CD4-positive, alpha-beta memory T cell (primary cell): ENCODE results near the gene RAD9A. TPM values are rescaled to one million over a fixed set of nuclear protein-coding genes. Genes with fewer than 3 reads are reported as not detected.

Experiments used
- CTCF ChIA-PET: fragments of 350-600 bp; sonication (Branson Sonifier 250); formaldehyde crosslinking; loops from one replicate; lab custom pipeline; 2021; ENCODE audit warnings: inconsistent platforms; ENCODE audit not compliant: partially characterized antibody; lab: Charles Lee
- POLR2A ChIA-PET: fragments of 350-600 bp; sonication (Branson Sonifier 250); formaldehyde crosslinking; loops from one replicate; lab custom pipeline; 2021; ENCODE audit not compliant: partially characterized antibody; lab: Charles Lee
- DNase-seq, 5 donors: peaks; one replicate each; pipeline versions ENCODE4 v3.0.0 to v3.0.0-alpha.2; 2020 to 2022; ENCODE audit warnings: mixed read lengths in 1 of 5
- H3K27ac ChIP-seq: one replicate; pipeline ENCODE4 v1.7.0; 2013; ENCODE audit warnings: low read depth, low read length
- H3K27me3 ChIP-seq: 2 replicates; pipeline ENCODE4 v1.7.0; 2013; ENCODE audit warnings: mild to moderate bottlenecking, low read length, moderate library complexity; ENCODE audit not compliant: insufficient read depth
- H3K36me3 ChIP-seq: 2 replicates; pipeline ENCODE4 v1.7.0; 2013; ENCODE audit warnings: mild to moderate bottlenecking, low read length, moderate library complexity; ENCODE audit not compliant: insufficient read depth
- H3K4me1 ChIP-seq: 2 replicates; pipeline ENCODE4 v1.7.0; 2013; ENCODE audit warnings: mild to moderate bottlenecking, low read length, moderate library complexity; ENCODE audit not compliant: insufficient read depth
- H3K4me3 ChIP-seq, 2 donors: one replicate each; pipeline ENCODE4 v1.7.0; 2013; ENCODE audit warnings: low read length in 2 of 2, mild to moderate bottlenecking in 1 of 2
- H3K9me3 ChIP-seq, 2 donors: one replicate each; pipeline ENCODE4 v1.7.0; 2013; ENCODE audit warnings: low read length in 2 of 2, control low read depth in 1 of 2; ENCODE audit not compliant: control insufficient read depth in 1 of 2
- H3K27ac Mint-ChIP-seq, 7 donors: one replicate each; pipeline ENCODE4 v1.8.0; 2020 to 2021; ENCODE audit warnings: mixed read lengths in 7 of 7, mild to moderate bottlenecking in 6 of 7, inconsistent platforms in 3 of 7, moderate library complexity in 3 of 7
- H3K27me3 Mint-ChIP-seq, 2 donors: one replicate each; pipeline ENCODE4 v1.8.0; 2020 to 2021; ENCODE audit warnings: mixed read lengths in 2 of 2
- H3K36me3 Mint-ChIP-seq, 2 donors: one replicate each; pipeline ENCODE4 v1.8.0; 2020 to 2021; ENCODE audit warnings: mixed read lengths in 2 of 2, inconsistent platforms in 1 of 2, mild to moderate bottlenecking in 1 of 2
- H3K4me1 Mint-ChIP-seq, 4 donors: one replicate each; pipeline ENCODE4 v1.8.0; 2020 to 2021; ENCODE audit warnings: mixed read lengths in 4 of 4, mild to moderate bottlenecking in 1 of 4
- H3K4me3 Mint-ChIP-seq, 8 donors: one replicate each; pipeline ENCODE4 v1.8.0; 2020 to 2021; ENCODE audit warnings: mixed read lengths in 8 of 8, mild to moderate bottlenecking in 7 of 8, moderate library complexity in 6 of 8, inconsistent platforms in 3 of 8
- H3K9me3 Mint-ChIP-seq, 8 donors: one replicate each; pipeline ENCODE4 v1.8.0; 2020 to 2021; ENCODE audit warnings: mixed read lengths in 8 of 8, mild to moderate bottlenecking in 5 of 8, inconsistent platforms in 3 of 8, moderate library complexity in 1 of 8
- intact Hi-C: fragments of 100-400 bp; cut with micrococcal nuclease; formaldehyde crosslinking; loops from one replicate; pipeline ENCODE4 v1.15.1; 2023
- polyA plus RNA-seq, 2 donors: library from polyadenylated mRNA; unstranded; fragments of 300-500 nt; fragmentation: Illumina TruSeq; gene quantifications; one replicate each; pipeline ENCODE4 v1.2.3, GENCODE V29; 2021
- total RNA-seq, 2 experiments: library from RNA; stranded (reverse); gene quantifications; one replicate each; pipeline ENCODE4 v1.2.3, GENCODE V29; 2021

Gene RAD9A
- total and polyA plus RNA-seq, 4 experiments from 2014 or later = 6.7 to 55.9 (median 30.0) TPM

DNA sequence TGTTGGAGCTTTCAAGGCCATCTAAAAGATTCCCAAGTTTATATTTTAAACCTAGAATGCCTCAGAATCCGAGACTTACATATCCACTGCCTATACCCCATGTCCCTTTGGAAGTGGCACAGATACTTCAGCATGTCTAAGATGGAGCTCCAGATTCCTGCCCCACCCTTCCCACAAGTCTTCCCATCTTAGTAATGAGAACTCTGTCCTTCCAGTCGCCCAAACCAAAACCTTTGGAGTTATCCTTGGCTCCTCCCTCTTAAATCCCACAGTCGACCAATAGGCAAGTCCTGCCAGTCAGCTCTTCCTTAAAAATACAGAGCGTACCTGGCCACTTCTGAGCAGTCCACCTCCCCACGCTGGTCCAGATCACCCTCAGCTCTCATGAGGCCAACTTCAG, 42.8 kb upstream of the RAD9A start:
- intact Hi-C loops = no loop called here
- DNase-seq = no peak

DNA sequence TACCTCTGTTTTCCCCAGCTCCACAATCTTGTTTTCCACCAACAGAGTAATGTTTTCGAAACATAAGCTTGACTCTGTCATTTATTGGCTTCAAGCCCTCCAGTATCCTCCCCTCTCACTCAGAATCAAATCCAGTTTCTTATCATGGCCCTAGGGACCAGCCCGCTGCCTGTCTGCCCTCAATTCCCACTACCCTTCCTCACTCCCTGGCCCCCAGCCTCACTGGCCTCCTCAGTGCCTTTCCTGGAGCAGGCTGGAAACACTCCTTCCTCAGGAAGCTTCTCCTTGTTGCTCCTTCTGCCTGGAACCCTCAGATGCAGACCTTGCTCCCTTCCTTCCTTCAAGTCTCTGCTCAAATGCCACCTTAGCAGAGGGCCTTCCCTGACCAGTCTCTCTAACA, 42.3 kb upstream of the RAD9A start:
- Mint-ChIP-seq H3K9me3 (no peaks in the 10 kb centered on the region), H3K4me1 (peaks cover 40 to 74% (median 53%) of the 10 kb centered on the region in 4 donors), H3K36me3 (peaks cover 0 to 11% of the 10 kb centered on the region in 2 donors), H3K27ac (peak overlapping the region; percentile 55 to 87 (median 72)), H3K4me3 (no peak overlapping the region), H3K27me3 (no peaks in the 10 kb centered on the region)
- peaks cover 3% of the 10 kb centered on the region for H3K36me3 ChIP-seq
- no peak for DNase-seq
- peaks cover 54% of the 10 kb centered on the region for H3K4me1 ChIP-seq
- CTCF ChIA-PET = interaction anchor here (0.8 to 18.4 kb wide), 4 partner anchors 31 to 87 kb away, joined by 3 to 1065 read pairs (median 4); partner anchors contain the start of genes CLCF1 and RAD9A
- H3K27me3 ChIP-seq = no peaks in the 10 kb centered on the region
- no peak overlapping the region for H3K27ac ChIP-seq
- intact Hi-C loops = no loop called here
- no peak overlapping the region for H3K4me3 ChIP-seq
- POLR2A ChIA-PET = interaction anchor here (1.1 to 11.8 kb wide), 4 partner anchors 29 to 116 kb away, joined by 4 to 449 read pairs (median 29); partner anchors contain the start of genes CLCF1 and RAD9A
- no peaks in the 10 kb centered on the region for H3K9me3 ChIP-seq

More for the DNA sequence above, 42.8 kb upstream of the RAD9A start:
- H3K36me3 Mint-ChIP-seq = peaks cover 0 to 11% of the 10 kb centered on the region in 2 donors
- Histone ChIP-seq H3K9me3 (no peaks in the 10 kb centered on the region), H3K27ac (no peak overlapping the region), H3K4me3 (no peak overlapping the region), H3K4me1 (peaks cover 54% of the 10 kb centered on the region), H3K36me3 (peaks cover 3% of the 10 kb centered on the region), H3K27me3 (no peaks in the 10 kb centered on the region)
- no peak overlapping the region for H3K4me3 Mint-ChIP-seq
- H3K9me3 Mint-ChIP-seq = no peaks in the 10 kb centered on the region
- peak overlapping the region; percentile 29 to 87 (median 55) for H3K27ac Mint-ChIP-seq
- ChIA-PET CTCF (interaction anchor here (0.6 to 18.4 kb wide), 5 partner anchors 32 to 132 kb away, joined by 3 to 1065 read pairs (median 4); partner anchors contain the start of genes CLCF1 and RAD9A), POLR2A (interaction anchor here (1.1 to 11.8 kb wide), 4 partner anchors 29 to 116 kb away, joined by 4 to 449 read pairs (median 29); partner anchors contain the start of genes CLCF1 and RAD9A)
- peaks cover 39 to 74% (median 52%) of the 10 kb centered on the region in 4 donors for H3K4me1 Mint-ChIP-seq
- no peaks in the 10 kb centered on the region for H3K27me3 Mint-ChIP-seq

DNA sequence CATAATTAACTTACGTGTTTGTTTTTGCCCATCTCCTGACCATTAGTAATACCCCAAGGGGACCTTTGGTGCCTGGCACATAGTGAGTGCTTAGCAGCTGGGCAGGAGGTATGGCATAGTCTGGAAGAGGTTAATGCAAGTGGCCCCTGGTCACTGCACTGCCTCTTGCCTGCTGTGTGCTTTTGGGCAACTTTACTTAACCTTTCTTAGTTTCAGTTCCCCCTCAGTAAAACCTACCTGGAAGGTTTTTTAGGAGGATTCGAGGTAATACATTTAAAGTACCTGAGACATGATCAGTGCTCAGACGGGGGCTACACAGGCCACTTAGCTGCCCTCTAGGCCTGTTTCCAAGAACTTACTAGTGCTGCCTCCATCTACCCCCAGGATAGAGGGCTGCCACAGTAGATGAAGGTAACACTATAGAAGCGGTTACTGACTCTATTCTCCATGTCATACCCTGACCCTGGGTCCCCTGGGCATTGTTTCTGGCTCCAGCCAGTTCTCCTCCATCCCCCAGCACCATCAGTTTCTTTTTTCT, 41.8 kb upstream of the RAD9A start:
- peaks cover 40 to 74% (median 53%) of the 10 kb centered on the region in 4 donors for H3K4me1 Mint-ChIP-seq
- Histone ChIP-seq H3K4me3 (no peak overlapping the region), H3K27ac (no peak overlapping the region), H3K27me3 (no peaks in the 10 kb centered on the region), H3K36me3 (peaks cover 3% of the 10 kb centered on the region), H3K9me3 (no peaks in the 10 kb centered on the region), H3K4me1 (peaks cover 54% of the 10 kb centered on the region)
- intact Hi-C loops = no loop called here
- no peak for DNase-seq
- H3K4me3 Mint-ChIP-seq = peak overlapping the region in 1 of 8 donors; percentile 64
- peak overlapping the region; percentile 11 to 75 (median 63) for H3K27ac Mint-ChIP-seq
- POLR2A ChIA-PET = interaction anchor here (1.8 to 11.8 kb wide), 5 partner anchors 28 to 110 kb away, joined by 4 to 449 read pairs (median 53); partner anchors contain the start of genes CLCF1, PPP1CA, RAD9A and TBC1D10C
- no peaks in the 10 kb centered on the region for H3K27me3 Mint-ChIP-seq
- no peaks in the 10 kb centered on the region for H3K9me3 Mint-ChIP-seq
- H3K36me3 Mint-ChIP-seq = peaks cover 0 to 11% of the 10 kb centered on the region in 2 donors
- CTCF ChIA-PET = interaction anchor here (0.7 to 18.4 kb wide), 6 partner anchors 28 to 264 kb away, joined by 3 to 1065 read pairs (median 11); partner anchors contain the start of genes CLCF1 and RAD9A

DNA sequence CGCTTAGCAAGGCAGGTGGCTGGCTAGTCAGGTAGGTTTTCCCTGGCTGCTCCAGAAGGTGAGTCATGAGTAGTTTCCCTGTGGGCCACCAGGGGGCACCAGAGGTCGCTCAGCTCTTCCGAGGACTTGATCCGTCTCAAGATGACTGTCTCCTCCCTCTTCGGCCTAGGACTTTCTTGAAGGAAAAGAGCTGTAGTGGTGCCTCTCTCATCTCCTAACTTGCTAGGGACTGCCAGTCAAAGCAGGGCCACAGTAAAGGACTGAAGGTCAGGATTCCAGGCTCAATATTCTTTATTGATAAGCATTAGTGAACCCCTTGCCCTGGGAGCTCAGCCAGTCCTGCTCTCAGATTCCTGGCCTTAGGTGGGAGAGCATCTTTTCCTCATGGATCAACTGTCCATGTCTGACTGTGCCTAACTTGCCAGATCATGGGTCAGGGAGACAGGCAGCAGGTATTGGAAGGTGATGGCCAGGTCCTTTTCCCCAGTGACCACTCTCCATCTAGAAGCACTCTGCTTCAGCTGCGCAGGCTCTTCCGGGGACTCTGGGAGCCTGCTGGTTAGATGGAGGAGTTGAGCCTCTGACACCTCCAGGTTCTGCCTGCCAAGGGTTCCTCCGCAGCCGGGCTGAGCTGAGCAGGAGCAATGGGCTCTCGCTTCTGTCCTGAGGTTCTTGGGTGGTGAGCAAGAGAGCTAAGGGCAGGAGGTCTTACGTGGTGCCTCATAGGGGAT, 40.3 kb upstream of the RAD9A start:
- Mint-ChIP-seq H3K27me3 (no peaks in the 10 kb centered on the region), H3K36me3 (peaks cover 0 to 11% of the 10 kb centered on the region in 2 donors), H3K27ac (peak overlapping the region; percentile 84 to 99 (median 95)), H3K4me3 (peak overlapping the region; percentile 68 to 85 (median 75)), H3K4me1 (peaks cover 29 to 60% (median 40%) of the 10 kb centered on the region in 4 donors), H3K9me3 (no peaks in the 10 kb centered on the region)
- H3K4me1 ChIP-seq = peaks cover 44% of the 10 kb centered on the region
- H3K9me3 ChIP-seq = no peaks in the 10 kb centered on the region
- intact Hi-C loops = loop anchor here (2.0 kb wide), 3 partner anchors 131 to 453 kb away; partner anchors contain the start of genes AIP and NDUFV1
- no peak overlapping the region for H3K4me3 ChIP-seq
- ChIA-PET POLR2A (interaction anchor here (0.8 to 11.8 kb wide), 25 partner anchors 8 to 156 kb away, joined by 3 to 449 read pairs (median 5); partner anchors contain the start of genes CDK2AP2, CLCF1, GRK2 and PPP1CA), CTCF (interaction anchor here (0.6 to 18.4 kb wide), 35 partner anchors 8 to 361 kb away, joined by 3 to 1065 read pairs (median 4); partner anchors contain the start of genes CLCF1, PITPNM1, PPP1CA and RAD9A)
- peak overlapping the region; percentile 58 for H3K27ac ChIP-seq
- H3K36me3 ChIP-seq = peaks cover 3% of the 10 kb centered on the region
- no peaks in the 10 kb centered on the region for H3K27me3 ChIP-seq
- DNase-seq = peak; percentile 67 to 69 (median 68)

DNA sequence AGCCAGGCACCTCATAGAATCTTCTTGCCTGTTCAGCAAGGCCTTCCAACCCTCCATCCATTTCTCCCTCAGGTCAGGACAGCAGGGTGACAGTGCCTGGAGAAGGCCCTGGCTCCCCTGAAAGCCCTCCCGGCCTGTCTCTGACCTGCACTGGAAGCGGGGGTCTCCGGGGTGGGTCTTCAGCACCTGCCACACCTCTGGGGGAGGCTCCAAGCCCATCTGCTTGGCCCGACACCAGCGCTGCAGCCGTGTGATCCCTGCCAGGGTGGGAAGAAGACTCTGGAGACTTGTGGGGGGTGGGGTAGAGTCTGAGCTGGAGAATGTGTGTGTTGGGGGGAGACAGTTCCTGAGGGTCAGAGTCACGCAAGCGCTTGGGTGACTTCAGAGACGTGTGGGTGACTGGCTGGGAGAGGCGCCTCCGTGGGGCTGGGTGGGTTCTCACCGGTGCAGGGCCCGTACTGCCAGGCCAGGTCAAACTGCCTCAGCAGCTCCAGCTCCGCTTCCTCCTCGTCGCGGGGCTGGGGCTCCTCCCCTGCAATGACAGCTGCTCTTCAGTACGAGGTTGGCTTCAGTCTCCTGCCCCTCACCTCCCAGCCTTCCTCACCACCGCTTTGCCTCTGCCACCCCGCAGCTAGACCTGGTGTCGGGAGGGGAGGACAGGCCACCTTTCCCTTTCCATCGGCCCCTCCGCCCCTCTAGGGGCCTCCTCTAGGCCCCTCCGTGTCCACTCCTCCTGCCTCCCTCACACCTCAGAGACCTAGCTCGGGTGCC, 39.1 kb upstream of the RAD9A start:
- no peaks in the 10 kb centered on the region for H3K9me3 ChIP-seq
- Mint-ChIP-seq H3K4me3 (peak overlapping the region; percentile 97 to 100 (median 99)), H3K36me3 (peaks cover 0 to 11% of the 10 kb centered on the region in 2 donors), H3K4me1 (peaks cover 32 to 67% (median 43%) of the 10 kb centered on the region in 4 donors), H3K27me3 (no peaks in the 10 kb centered on the region), H3K27ac (peak overlapping the region; percentile 99 to 100 (median 100)), H3K9me3 (no peaks in the 10 kb centered on the region)
- peak overlapping the region; percentile 86 to 99 for H3K4me3 ChIP-seq
- POLR2A ChIA-PET = interaction anchor here (0.6 to 11.8 kb wide), 47 partner anchors 9 to 509 kb away, joined by 3 to 449 read pairs (median 6); partner anchors contain the start of genes AIP, ANKRD13D, CLCF1 and GRK2
- no peak for DNase-seq
- peaks cover 3% of the 10 kb centered on the region for H3K36me3 ChIP-seq
- H3K4me1 ChIP-seq = peaks cover 51% of the 10 kb centered on the region
- CTCF ChIA-PET = interaction anchor here (0.7 to 18.4 kb wide), 21 partner anchors 9 to 262 kb away, joined by 3 to 1065 read pairs (median 4); partner anchors contain the start of genes CLCF1, PPP1CA, RAD9A and TBC1D10C
- no peaks in the 10 kb centered on the region for H3K27me3 ChIP-seq
- H3K27ac ChIP-seq = peak overlapping the region; percentile 96
- intact Hi-C loops = loop anchor here (1.0 to 2.0 kb wide), 8 partner anchors 21 to 452 kb away; partner anchors contain the start of genes AIP, CDK2AP2, CLCF1 and GRK2
